GM18498 (cell line): ENCODE measurements around the gene DCLRE1B.

Experiments used
- ATAC-seq: cut with Tn5 transposase; IDR thresholded peaks from one replicate; pipeline ENCODE4 v1.9.1; 2021; ENCODE audit warnings: mild to moderate bottlenecking, moderate library complexity; ENCODE audit not compliant: unreplicated experiment

DCLRE1B gene

DNA sequence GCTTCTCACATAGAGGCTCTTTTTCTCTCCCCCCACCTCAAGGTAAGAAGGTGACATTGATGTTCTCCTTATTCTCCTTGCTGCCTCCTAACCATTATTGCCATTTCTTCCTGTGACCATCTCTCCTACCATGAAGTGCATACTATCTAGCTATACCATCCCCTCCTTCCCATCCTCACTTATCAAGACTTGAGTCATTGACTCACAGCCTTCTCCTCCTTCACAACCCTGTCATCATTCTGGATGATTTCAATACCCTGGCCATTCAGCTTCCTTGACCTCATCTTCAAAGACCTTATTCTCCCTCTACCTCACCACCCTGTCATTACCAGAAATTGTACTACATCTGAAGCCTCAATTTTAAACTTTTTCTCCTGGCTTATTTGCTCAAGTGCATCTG is 13.1 kb downstream of the DCLRE1B start:
- no peak for ATAC-seq

GRCh38 chr1:113922957-113923356 is 17.8 kb downstream of the DCLRE1B start:
- no peak for ATAC-seq

GRCh38 chr1:113924473-113924872 is 19.3 kb downstream of the DCLRE1B start:
- no peak for ATAC-seq

DNA sequence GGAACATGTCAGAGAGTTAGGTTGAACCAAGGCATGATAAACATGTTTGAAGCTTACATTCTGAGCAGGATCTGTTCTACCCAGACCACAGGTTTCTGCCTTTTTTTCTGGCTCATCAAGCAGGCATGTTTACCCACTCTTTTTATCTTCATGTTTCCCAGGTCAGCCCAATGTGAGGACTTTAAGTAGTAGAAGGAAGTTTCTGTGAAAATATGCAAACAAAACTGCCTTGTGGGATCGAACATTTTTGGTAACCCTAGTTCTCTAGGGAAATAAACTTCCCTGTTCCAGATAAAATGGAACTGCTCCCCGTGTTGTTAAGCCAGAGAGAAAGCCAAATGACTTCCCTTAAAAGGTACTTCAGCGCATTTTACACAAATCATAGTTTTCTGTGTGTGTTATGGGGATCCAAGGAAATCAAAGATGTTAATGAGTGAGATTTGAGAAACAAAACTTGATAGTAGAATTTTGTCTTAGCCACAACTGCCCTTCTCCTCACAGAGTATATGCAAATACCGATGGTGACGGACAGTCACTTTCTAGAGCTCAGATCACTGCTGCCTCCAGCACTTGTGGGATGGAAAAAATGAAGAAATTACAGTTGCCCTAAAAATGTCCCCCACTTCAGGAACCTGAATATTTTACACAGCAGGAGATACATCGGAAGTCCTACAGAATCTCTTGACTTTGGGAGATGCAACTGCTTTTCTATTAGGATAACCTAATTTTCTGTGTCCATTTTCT is 23.2 kb downstream of the DCLRE1B start:
- no peak for ATAC-seq

DNA sequence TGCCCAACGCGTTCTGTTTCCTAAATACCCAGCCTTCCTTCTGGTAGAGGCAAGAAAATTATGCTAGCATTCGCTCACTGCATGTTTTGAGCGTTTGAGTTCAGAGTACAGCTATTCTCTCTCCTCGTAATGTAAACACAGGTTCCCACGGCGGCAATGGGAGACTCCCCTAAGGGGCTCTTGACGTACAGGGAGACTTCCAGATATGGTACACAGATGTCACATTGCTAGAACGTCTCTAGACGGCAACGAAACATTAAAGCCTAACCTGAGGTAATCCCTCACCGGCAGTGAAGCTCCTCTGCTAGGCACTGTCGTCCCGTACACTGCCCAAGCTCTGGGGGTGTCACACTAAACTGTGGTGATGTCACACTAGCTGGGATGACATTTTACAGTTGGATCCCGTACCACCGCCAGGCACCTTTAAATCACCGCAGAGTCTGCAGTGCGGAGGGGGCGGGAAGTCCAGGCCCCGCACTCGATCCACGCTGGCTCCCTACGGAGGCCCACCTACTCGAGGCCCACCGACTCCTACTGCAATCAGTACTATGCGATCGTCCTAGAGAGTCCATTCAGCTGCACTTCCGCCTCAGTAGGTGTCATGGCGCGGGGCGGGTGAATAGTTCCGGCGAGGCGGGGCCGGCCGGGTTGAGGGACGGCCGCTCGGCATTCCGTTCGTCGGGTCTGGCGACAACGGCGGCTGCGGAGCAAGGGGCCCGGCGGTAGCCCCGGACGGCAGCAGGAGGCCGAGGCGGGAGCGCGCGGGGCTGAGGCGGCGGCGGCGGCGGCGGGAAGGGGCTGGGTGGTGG is 24.0 kb downstream of the DCLRE1B start, which contains the start of gene HIPK1:
Gene HIPK1, plus strand, starts transcription at position 384 of the 809 bp plus-strand sequence.
- peak; percentile 70 for ATAC-seq

DNA sequence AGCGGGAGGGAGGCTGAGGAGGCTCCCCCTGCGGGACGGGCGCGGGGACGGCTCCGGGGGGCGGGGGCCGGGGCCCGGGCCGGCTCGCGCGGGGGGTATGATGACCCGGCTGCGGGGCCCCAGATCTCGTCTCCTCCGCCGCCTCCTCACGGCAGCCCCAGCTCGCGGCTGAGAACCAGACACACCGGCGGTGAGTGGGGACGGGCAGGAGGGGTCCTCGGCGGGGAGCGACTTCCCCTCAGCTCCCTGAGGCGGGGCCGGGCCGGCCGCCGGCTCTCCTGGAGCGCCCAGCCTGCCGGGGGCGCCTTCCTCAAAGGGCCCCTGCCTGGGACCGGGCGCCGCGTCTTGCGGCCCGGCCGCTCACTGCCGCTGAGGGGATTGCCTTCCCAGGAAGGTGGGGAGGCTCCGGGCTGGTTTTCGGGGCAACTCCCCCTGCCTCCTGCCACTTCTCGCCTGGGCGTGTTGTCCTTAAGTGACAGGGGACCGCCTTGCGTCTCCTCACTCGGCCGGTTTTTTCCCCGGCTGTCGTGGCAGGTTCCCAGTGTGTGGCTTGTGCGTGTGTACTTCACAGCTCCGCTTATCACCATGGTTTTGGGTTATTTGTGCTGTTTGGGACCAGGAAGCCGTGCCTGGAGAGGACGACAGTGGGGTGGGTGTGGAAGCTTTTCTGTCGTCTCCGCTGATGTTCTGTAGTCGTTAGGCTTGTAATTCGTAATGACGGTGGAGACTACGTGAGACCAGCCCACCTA is 24.8 kb downstream of the DCLRE1B start:
- peak; percentile 39 for ATAC-seq

DNA sequence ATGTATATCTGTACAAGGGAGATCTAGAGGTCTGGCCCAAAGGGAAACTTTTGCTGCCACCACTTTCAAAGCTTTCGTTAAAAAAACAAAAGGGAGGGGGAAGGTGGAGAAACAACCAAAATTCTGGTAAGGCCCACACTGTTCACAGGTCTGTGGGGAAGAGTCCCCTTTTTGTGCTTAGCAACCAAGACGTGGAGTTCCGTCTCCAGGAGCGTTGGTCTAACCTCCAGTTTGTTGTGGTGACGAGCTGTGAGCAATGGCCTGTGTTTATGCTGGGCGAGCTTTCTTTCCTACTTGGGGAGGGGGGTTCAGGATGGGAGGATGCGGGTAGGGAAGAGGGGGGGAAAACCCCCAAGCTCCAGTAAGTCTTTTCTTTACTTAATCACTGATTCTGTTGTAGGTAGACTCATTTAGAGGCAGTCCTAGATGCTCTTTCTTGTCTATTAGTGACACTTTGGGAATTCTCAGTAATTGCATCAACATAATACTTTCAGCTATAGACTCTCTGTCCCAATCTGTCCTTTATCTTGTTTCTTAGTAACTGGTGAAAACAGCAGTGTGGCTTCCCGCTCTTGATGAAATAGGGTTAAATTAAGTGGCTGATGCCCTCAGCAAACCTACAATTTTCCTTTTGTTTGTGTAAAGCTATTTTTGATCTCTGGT is 25.5 kb downstream of the DCLRE1B start:
- ATAC-seq = peak; percentile 26

DNA sequence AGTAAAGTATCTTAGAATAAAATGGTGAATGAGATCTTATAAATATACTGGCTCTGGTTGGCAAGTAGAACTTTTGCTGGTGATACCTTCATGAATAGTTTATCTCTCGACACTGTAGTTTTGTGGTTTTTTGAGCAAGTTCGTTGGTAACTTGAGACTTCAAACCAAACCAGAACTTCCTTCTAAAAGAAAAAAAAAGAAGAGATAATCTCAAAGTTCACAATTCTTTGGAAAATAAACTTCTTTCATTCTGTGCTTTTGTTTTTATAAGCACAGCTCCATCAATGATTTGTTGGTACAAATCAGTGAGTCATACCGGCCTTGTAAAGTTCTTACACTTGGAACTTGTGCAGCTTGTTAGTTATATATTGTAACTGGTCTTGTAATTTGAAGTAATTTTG is 26.3 kb downstream of the DCLRE1B start:
- ATAC-seq = no peak

DNA sequence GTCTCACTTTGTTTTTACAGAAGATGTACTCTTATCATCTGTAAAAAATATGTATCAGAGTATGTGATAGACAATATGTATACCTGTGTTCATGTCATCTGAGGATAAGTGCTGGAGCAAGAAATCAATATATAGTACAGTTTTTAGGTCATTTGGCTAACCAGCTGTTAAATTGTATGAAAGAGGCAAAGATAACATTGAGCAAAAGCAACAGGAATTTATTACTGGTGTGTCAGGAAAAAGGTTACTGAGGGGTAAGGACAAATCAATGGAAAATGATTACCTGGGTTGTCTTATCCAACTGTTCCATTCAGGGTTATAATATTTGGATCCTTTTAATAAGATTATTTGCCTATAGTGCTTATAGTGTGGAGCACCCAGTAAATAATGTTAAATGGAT is 28.9 kb downstream of the DCLRE1B start:
- ATAC-seq = no peak

DNA sequence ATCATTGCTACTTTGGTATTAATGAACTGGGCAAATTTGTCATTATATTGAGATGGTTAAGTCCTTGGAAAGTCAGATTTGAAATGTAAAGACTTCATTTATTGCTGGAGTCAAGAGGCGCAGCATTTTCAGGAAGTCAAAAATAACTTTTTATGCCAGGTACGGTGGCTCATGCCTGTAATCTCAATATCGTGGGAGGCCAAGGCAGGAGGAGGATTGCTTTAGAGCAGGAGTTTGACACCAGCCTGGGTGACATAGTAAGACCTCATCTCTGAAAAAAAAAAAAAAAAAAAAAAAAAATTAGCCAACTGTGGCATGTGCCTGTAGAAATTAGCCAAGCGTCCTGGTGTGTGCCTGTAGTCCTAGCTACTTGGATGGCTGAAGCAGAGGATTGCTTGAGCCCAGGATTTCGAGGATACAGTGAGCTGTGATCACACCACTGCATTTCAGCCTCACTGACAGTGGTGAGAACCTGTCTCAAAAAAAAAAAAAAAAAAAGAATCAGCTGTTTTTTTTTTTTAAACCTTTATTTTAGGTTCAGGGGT is 29.5 kb downstream of the DCLRE1B start:
- ATAC-seq = no peak

DNA sequence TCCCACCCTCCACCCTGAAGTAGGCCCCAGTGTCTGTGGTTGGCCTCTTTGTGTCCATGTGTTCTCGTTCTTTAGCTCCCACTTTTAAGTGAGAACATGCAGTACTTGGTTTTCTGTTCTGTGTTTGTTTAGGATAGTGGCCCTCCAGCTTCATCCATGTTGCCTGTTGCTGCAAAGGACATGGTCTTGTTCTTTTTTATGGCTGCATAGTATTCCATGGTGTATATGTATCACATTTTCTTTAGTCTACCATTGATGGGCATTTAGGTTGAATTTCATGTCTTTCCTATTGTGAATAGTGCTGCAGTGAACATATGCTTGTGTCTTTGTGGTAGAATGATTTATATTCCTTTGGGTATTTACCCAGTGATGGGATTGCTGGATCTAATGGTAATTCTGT is 30.1 kb downstream of the DCLRE1B start:
- ATAC-seq = no peak

GRCh38 chr1:113935970-113936369 is 30.8 kb downstream of the DCLRE1B start:
- no peak for ATAC-seq

DNA sequence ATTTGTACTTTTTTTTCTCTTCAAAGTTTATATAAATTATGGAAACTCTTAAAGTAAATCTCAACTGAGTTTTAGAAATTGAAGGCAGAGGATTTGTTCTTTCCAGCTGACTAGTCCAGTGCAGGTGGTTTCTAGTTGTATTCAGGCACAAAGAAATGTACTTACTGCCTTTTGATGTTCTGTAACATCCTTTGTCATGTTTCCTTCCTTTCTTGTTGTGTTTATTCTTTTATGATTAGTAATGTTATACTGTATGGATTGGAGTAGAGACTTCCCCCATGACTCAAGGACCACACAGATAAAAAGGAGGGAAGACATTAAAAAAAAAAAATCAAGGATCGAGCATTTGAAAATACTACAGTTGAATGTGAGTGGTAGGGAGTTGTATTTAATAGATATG is 32.0 kb downstream of the DCLRE1B start:
- ATAC-seq = no peak

DNA sequence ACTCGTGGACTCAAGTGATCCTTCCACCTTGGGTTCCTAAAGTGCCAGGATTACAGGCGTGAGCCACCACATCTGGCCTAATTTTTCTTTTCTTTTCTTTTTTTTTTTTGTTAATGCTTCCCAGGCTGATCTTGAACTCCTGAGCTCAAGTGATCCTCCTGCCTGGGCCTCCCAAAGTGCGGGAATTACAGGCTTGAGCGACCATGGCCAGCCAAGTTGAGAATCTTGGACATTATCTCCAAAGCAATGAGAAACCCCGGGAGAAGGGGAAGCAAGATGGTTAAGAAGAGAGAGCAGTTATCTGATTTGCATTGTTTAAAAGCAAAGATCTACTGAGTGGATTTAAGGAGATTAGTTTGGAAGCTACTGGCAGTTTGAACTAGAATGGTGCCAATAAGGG is 33.1 kb downstream of the DCLRE1B start:
- no peak for ATAC-seq

DNA sequence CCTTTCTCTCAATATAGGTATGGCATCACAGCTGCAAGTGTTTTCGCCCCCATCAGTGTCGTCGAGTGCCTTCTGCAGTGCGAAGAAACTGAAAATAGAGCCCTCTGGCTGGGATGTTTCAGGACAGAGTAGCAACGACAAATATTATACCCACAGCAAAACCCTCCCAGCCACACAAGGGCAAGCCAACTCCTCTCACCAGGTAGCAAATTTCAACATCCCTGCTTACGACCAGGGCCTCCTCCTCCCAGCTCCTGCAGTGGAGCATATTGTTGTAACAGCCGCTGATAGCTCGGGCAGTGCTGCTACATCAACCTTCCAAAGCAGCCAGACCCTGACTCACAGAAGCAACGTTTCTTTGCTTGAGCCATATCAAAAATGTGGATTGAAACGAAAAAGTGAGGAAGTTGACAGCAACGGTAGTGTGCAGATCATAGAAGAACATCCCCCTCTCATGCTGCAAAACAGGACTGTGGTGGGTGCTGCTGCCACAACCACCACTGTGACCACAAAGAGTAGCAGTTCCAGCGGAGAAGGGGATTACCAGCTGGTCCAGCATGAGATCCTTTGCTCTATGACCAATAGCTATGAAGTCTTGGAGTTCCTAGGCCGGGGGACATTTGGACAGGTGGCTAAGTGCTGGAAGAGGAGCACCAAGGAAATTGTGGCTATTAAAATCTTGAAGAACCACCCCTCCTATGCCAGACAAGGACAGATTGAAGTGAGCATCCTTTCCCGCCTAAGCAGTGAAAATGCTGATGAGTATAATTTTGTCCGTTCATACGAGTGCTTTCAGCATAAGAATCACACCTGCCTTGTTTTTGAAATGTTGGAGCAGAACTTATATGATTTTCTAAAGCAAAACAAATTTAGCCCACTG is 35.5 kb downstream of the DCLRE1B start:
- no peak for ATAC-seq

DNA sequence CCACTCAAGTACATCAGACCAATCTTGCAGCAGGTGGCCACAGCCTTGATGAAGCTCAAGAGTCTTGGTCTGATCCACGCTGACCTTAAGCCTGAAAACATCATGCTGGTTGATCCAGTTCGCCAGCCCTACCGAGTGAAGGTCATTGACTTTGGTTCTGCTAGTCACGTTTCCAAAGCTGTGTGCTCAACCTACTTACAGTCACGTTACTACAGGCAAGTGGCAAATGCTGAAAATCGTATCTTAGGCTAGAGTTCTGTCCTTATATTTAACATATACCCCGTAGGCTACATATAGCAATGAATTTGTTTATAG is 36.1 kb downstream of the DCLRE1B start:
- ATAC-seq = no peak

- no peak for ATAC-seq
Measured at GRCh38 chr1:113942527-113942926, 37.4 kb downstream of the DCLRE1B start.

- no peak for ATAC-seq
Measured at GRCh38 chr1:113943028-113943811, 38.1 kb downstream of the DCLRE1B start.

DNA sequence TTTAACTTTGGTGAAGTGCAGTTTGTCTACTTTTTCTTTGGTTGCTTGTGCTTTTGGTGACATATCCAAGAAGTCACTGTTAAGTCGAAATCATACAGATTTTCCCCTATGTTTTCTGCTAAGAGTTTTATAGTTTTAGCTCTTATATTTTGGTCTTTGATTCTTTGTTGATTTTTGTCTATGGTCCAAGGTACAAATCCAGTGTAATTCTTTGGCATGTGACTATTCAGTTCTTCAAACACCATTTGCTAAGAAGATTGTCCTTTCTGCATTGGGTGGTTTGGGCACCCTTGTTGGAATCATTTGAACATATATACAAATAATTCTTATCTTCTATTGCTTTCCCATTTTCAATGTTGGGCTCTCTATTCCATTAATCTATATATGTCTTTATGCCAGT is 40.2 kb downstream of the DCLRE1B start:
- no peak for ATAC-seq
